Loucy (cell line): ENCODE data around the gene FZD4.

ENCODE experiments used
- CTCF ChIP-seq: fragments of 200-600 bp; sonication (generic); conservative IDR thresholded peaks from 2 replicates; pipeline ENCODE4 v1.5.1; 2014; ENCODE audit warnings: mild to moderate bottlenecking, antibody characterized with exemption, low read length
- EZH2phosphoT487 ChIP-seq: fragments of 200-600 bp; IDR thresholded peaks from 2 replicates; pipeline ENCODE4 v1.6.1; 2018; ENCODE audit warnings: antibody characterized with exemption, mild to moderate bottlenecking, moderate library complexity, borderline replicate concordance

- TF ChIP-seq CTCF = no peak
- TF ChIP-seq EZH2phosphoT487 = no peak
Measured at GRCh38 chr11:86956905-86957195, 1.7 kb upstream of the FZD4 start.
